GM10266 (cell line): ENCODE measurements around the gene SMPD3.
A peak's percentile ranks its signal among the peaks of the same experiment; 100 is the strongest.

Experiments used
- DNase-seq: peaks from one replicate; pipeline ENCODE4 v3.0.0; 2012; ENCODE audit errors: extremely low spot score
- CTCF ChIP-seq: IDR thresholded peaks from 2 replicates; pipeline ENCODE4 v1.5.1; 2012; ENCODE audit warnings: mild to moderate bottlenecking, low read depth; ENCODE audit not compliant: control insufficient read depth, insufficient read depth; ENCODE audit errors: missing control alignments

The SMPD3 gene

DNA sequence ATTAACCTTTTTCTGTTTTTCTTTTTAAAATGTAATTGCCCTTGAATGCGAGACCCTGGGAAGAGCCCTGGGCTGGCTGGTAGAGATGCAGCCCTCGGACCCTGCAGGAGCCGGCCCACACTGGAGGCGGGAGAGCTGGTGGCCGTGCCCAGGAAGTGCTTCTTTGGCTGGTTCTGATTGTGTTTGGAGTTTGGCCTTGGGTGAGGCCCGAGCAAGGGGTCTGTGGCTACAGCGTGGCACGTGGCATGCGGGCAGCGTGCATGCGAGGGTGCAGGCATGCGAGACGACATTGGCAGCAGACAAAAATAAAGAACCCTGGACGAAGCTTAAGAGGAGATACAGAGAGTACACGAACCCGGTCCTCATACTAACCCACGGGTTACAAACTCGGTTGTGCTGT lies 87.8 kb downstream of the SMPD3 start:
- DNase-seq, result no peak
- TF ChIP-seq CTCF, result no peak

DNA sequence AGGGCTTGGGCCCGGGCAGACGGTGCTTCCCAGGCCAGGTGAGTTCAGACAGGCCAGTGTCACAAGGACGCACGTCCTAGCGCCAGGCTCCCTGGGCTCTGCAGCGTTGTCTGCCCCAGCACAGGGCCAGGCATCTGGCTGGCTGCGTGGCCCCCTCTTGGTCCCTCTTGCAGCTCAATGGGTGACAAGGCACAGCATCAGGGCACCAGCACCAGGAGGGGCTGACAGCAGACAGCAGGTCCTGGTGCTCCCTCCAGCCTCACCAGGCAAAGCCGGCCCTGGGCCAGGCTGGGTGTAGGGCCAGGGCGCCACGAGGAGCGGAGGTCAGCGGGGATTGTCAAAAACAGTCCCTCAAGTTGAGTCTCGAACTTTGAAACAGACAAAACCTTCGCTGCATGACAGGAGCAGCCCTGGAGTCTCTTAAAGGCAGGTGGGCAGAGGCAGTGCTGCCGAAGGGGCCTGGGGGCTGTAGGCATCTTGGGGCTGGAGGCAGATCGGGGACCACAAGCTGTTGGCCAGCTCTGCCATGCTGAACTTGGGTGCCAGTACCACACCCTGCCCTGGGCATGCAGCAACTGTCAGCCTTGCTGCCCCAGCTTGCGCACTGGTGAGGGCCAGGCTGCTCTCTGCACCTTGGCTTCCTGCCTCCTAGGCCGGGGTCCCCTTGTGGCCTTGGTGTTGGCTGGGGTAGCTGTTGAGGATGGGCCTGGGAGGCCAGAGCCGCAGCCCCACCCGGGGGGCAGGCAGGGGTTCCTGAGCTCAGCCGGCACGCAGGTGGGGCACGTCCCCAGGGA lies 88.7 kb downstream of the SMPD3 start:
- TF ChIP-seq CTCF, result no peak

GRCh38 chr16:68358951-68359350 lies 89.4 kb downstream of the SMPD3 start:
- no peak for DNase-seq
- no peak for TF ChIP-seq CTCF

More for the DNA sequence above, 88.7 kb downstream of the SMPD3 start:
- DNase-seq, result no peak

DNA sequence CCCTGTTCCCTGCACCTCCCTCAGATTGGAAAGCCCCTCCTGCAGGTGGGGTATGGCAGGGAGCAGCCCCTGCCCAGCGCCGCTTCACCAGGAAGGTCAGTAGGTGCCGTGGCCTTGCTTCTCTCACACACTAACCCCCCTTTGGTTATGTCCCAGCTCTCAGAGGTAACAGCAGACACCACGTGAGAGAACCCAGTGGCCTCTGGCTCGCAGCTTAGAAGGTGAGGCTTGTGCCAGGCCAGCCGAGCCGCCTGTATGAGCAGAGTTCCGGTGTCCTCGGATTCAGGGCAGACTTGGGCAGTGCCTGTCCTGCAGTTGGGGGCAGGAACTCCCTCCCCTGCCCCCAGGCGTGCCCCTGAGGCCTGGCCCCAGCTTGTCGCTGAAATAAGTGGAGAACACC lies 90.4 kb downstream of the SMPD3 start:
- no peak for TF ChIP-seq CTCF
- no peak for DNase-seq

DNA sequence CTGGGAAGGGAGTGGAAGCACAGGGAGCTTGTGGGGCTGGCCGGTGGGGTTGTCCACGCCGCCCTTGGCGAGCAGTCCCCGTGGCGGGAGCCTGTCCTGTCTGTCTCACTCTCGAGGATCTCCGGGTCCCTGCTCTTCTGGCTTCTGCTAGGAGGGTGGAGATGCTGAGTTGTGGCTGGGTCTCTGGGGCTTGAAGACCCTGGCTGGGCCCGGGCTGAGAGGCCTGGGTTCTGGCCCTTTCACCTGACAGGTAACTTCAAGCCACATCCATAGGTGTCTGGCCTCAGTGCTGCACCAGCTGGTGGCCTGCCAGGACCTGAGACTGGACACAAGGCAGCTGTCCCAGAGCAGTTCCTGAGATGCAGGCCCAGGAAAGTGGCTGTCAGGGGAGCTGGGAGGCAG lies 90.8 kb downstream of the SMPD3 start:
- DNase-seq, result no peak

GRCh38 chr16:68356919-68357286 lies 91.4 kb downstream of the SMPD3 start:
- no peak for TF ChIP-seq CTCF
- DNase-seq, result no peak

More for the DNA sequence above, 90.8 kb downstream of the SMPD3 start:
- no peak for TF ChIP-seq CTCF

- peak; percentile 89 for DNase-seq
- no peak for TF ChIP-seq CTCF
Measured at GRCh38 chr16:68356249-68356918, 91.9 kb downstream of the SMPD3 start.
